HEK293 (cell line): ENCODE results near the gene SFT2D3.

ENCODE experiments used
- CTCF ChIA-PET: fragments of 350-600 bp; formaldehyde crosslinking; extraction: SDS; loops from one replicate; lab custom pipeline; 2021; ENCODE audit warnings: antibody characterized with exemption; lab: Yijun Ruan, JAX
- POLR2A ChIA-PET: fragments of 300-600 bp; formaldehyde crosslinking; extraction: SDS; loops from one replicate; lab custom pipeline; 2020; ENCODE audit warnings: antibody characterized with exemption, inconsistent platforms; lab: Yijun Ruan, JAX
- H3K27ac ChIP-seq: fragments of 200-500 bp; sonication (Bioruptor generic); 2 replicates; pipeline ENCODE4 v1.5.1; 2014; ENCODE audit warnings: low read depth, low read length, control low read depth, inconsistent platforms; ENCODE audit errors: extremely low read depth
- H3K36me3 ChIP-seq, 2 experiments: fragments of 200-500 bp in 1 of 2; sonication (Bioruptor generic) in 1 of 2; 1 replicate in 1 of 2; 2 replicates in 1 of 2; pipeline ENCODE4 v1.5.1; 2014 to 2017; ENCODE audit warnings: inconsistent platforms in 2 of 2, low read length in 2 of 2; ENCODE audit not compliant: control insufficient read depth in 2 of 2, insufficient read depth in 1 of 2
- H3K4me1 ChIP-seq: fragments of 200-500 bp; sonication (Bioruptor generic); 2 replicates; pipeline ENCODE4 v1.5.1; 2014; ENCODE audit warnings: mild to moderate bottlenecking, low read length, inconsistent platforms; ENCODE audit not compliant: control insufficient read depth, insufficient read depth
- H3K4me3 ChIP-seq: 2 replicates; pipeline ENCODE4 v1.5.1; 2011; ENCODE audit warnings: low read depth, mild to moderate bottlenecking, control low read depth, low read length, moderate library complexity
- H3K9me3 ChIP-seq: fragments of 200-500 bp; sonication (Bioruptor generic); 2 replicates; pipeline ENCODE4 v1.5.1; 2014; ENCODE audit warnings: low read depth, low read length, inconsistent platforms; ENCODE audit not compliant: control insufficient read depth, insufficient read depth
- BCL11B ChIP-seq: fragments of 450-650 bp; formaldehyde crosslinking; IDR thresholded peaks from 2 replicates; pipeline ENCODE4 v1.5.1; 2016; ENCODE audit warnings: low read depth, missing biosample characterization, missing genetic modification characterization
- BCL6B ChIP-seq: fragments of 450-650 bp; formaldehyde crosslinking; IDR thresholded peaks from 2 replicates; pipeline ENCODE4 v1.5.1; 2017; ENCODE audit warnings: missing biosample characterization, missing genetic modification characterization
- INSM2 ChIP-seq: fragments of 450-650 bp; formaldehyde crosslinking; IDR thresholded peaks from 2 replicates; pipeline ENCODE4 v1.5.1; 2016; ENCODE audit warnings: missing biosample characterization, missing genetic modification characterization
- KLF9 ChIP-seq: fragments of 450-650 bp; formaldehyde crosslinking; IDR thresholded peaks from 2 replicates; pipeline ENCODE4 v1.5.1; 2016; ENCODE audit warnings: missing biosample characterization, missing genetic modification characterization, low read depth
- PBX3 ChIP-seq: sonication (generic); formaldehyde crosslinking; IDR thresholded peaks from 2 replicates; pipeline ENCODE4 v1.8.1; 2022; ENCODE audit warnings: mild to moderate bottlenecking, moderate library complexity, missing genetic modification reagents
- SP2 ChIP-seq: fragments of 450-650 bp; formaldehyde crosslinking; IDR thresholded peaks from 2 replicates; pipeline ENCODE4 v1.5.1; 2016; ENCODE audit warnings: missing biosample characterization, missing genetic modification characterization
- SP3 ChIP-seq: fragments of 450-650 bp; formaldehyde crosslinking; IDR thresholded peaks from 2 replicates; pipeline ENCODE4 v1.5.1; 2016; ENCODE audit warnings: missing biosample characterization, missing genetic modification characterization
- SP7 ChIP-seq: fragments of 450-650 bp; formaldehyde crosslinking; IDR thresholded peaks from 2 replicates; pipeline ENCODE4 v1.5.1; 2016; ENCODE audit warnings: missing biosample characterization, missing genetic modification characterization
- WT1 ChIP-seq: fragments of 450-650 bp; formaldehyde crosslinking; IDR thresholded peaks from 2 replicates; pipeline ENCODE4 v1.5.1; 2016; ENCODE audit warnings: missing biosample characterization, missing genetic modification characterization
- YY1 ChIP-seq: fragments of 450-650 bp; formaldehyde crosslinking; IDR thresholded peaks from 2 replicates; pipeline ENCODE4 v1.5.1; 2018; ENCODE audit warnings: missing biosample characterization, missing genetic modification characterization
- ZBTB11 ChIP-seq: fragments of 450-650 bp; formaldehyde crosslinking; conservative IDR thresholded peaks from 2 replicates; pipeline ENCODE4 v1.5.1; 2016; ENCODE audit warnings: low read depth, missing biosample characterization, missing genetic modification characterization
- ZBTB17 ChIP-seq: fragments of 450-650 bp; formaldehyde crosslinking; IDR thresholded peaks from 2 replicates; pipeline ENCODE4 v1.5.1; 2016; ENCODE audit warnings: missing biosample characterization, missing genetic modification characterization
- ZBTB20 ChIP-seq: fragments of 450-650 bp; formaldehyde crosslinking; IDR thresholded peaks from 2 replicates; pipeline ENCODE4 v1.5.1; 2016; ENCODE audit warnings: missing biosample characterization, missing genetic modification characterization
- ZEB2 ChIP-seq: fragments of 450-650 bp; formaldehyde crosslinking; IDR thresholded peaks from 2 replicates; pipeline ENCODE4 v1.5.1; 2016; ENCODE audit warnings: missing biosample characterization, missing genetic modification characterization
- ZFP37 ChIP-seq: fragments of 450-650 bp; formaldehyde crosslinking; IDR thresholded peaks from 2 replicates; pipeline ENCODE4 v1.5.1; 2016; ENCODE audit warnings: missing biosample characterization, missing genetic modification characterization
- ZNF114 ChIP-seq: fragments of 450-650 bp; formaldehyde crosslinking; IDR thresholded peaks from 2 replicates; pipeline ENCODE4 v1.5.0; 2017; ENCODE audit warnings: missing biosample characterization, missing genetic modification characterization
- ZNF121 ChIP-seq: fragments of 450-650 bp; formaldehyde crosslinking; IDR thresholded peaks from 2 replicates; pipeline ENCODE4 v1.5.1; 2016; ENCODE audit warnings: missing biosample characterization, missing genetic modification characterization
- ZNF19 ChIP-seq: fragments of 450-650 bp; formaldehyde crosslinking; IDR thresholded peaks from 2 replicates; pipeline ENCODE4; 2016; ENCODE audit warnings: missing biosample characterization, missing genetic modification characterization, low read depth
- ZNF2 ChIP-seq: fragments of 450-650 bp; formaldehyde crosslinking; IDR thresholded peaks from 2 replicates; pipeline ENCODE4 v1.5.1; 2016; ENCODE audit warnings: missing biosample characterization, missing genetic modification characterization
- ZNF394 ChIP-seq: fragments of 450-650 bp; formaldehyde crosslinking; IDR thresholded peaks from 2 replicates; pipeline ENCODE4 v1.5.1; 2016; ENCODE audit warnings: missing biosample characterization, missing genetic modification characterization, mild to moderate bottlenecking, moderate library complexity, borderline replicate concordance
- ZNF398 ChIP-seq: fragments of 450-650 bp; formaldehyde crosslinking; IDR thresholded peaks from 2 replicates; pipeline ENCODE4 v1.5.1; 2017; ENCODE audit warnings: missing biosample characterization, missing genetic modification characterization
- ZNF426 ChIP-seq: fragments of 450-650 bp; formaldehyde crosslinking; IDR thresholded peaks from 2 replicates; pipeline ENCODE4 v1.5.1; 2017; ENCODE audit warnings: missing biosample characterization, missing genetic modification characterization, mild to moderate bottlenecking, inconsistent platforms, moderate library complexity
- ZNF501 ChIP-seq: fragments of 450-650 bp; formaldehyde crosslinking; IDR thresholded peaks from 2 replicates; pipeline ENCODE4 v1.5.1; 2016; ENCODE audit warnings: missing biosample characterization, missing genetic modification characterization
- ZNF548 ChIP-seq: fragments of 450-650 bp; formaldehyde crosslinking; IDR thresholded peaks from 2 replicates; pipeline ENCODE4 v1.5.1; 2016; ENCODE audit warnings: missing biosample characterization, missing genetic modification characterization
- ZNF558 ChIP-seq: fragments of 450-650 bp; formaldehyde crosslinking; IDR thresholded peaks from 2 replicates; pipeline ENCODE4 v1.5.1; 2016; ENCODE audit warnings: missing biosample characterization, missing genetic modification characterization
- ZNF600 ChIP-seq: fragments of 450-650 bp; formaldehyde crosslinking; IDR thresholded peaks from 2 replicates; pipeline ENCODE4 v1.5.1; 2016; ENCODE audit warnings: missing biosample characterization, missing genetic modification characterization
- ZNF629 ChIP-seq: fragments of 450-650 bp; formaldehyde crosslinking; IDR thresholded peaks from 2 replicates; pipeline ENCODE4 v1.5.1; 2017; ENCODE audit warnings: missing biosample characterization, missing genetic modification characterization
- ZNF707 ChIP-seq: fragments of 450-650 bp; formaldehyde crosslinking; IDR thresholded peaks from 2 replicates; pipeline ENCODE4 v1.5.1; 2016; ENCODE audit warnings: missing biosample characterization, missing genetic modification characterization
- ZNF76 ChIP-seq: fragments of 450-650 bp; formaldehyde crosslinking; IDR thresholded peaks from 2 replicates; pipeline ENCODE4; 2016; ENCODE audit warnings: low read depth, missing biosample characterization, missing genetic modification characterization, borderline replicate concordance
- ZNF777 ChIP-seq: fragments of 450-650 bp; formaldehyde crosslinking; IDR thresholded peaks from 2 replicates; pipeline ENCODE4 v1.5.1; 2017; ENCODE audit warnings: missing biosample characterization, missing genetic modification characterization, borderline replicate concordance

SFT2D3 gene

GRCh38 chr2:127701193-127701650 lies at the start of gene SFT2D3:
Gene SFT2D3 (plus strand): TSS chr2:127701497. CDS start chr2:127701529, 32 bp downstream.
- H3K27ac ChIP-seq: peak within 1 kb of the TSS; percentile 95
- ChIA-PET CTCF (interaction anchor here (0.6 kb wide), 1 partner anchor 47 kb away, joined by 3 read pairs; no protein-coding TSS in a partner anchor), POLR2A (interaction anchor here (1.0 to 1.9 kb wide), 3 partner anchors 26 to 175 kb away, joined by 4 to 12 read pairs (median 6); partner anchors contain the start of genes IWS1 and LIMS2)
- no peaks in the 10 kb centered on the region for H3K9me3 ChIP-seq
- peak within 1 kb of the TSS; percentile 60 for H3K4me3 ChIP-seq
- H3K36me3 ChIP-seq: peaks cover 8 to 23% of the 10 kb centered on the region in 2 experiments
- no peaks in the 10 kb centered on the region; the same call in 1 of the 2 replicates for H3K4me1 ChIP-seq
- TF ChIP-seq WT1 (tag by site-specific recombination) (0 out of 2 replicates have a peak, but pooled peaks have one; percentile 28), ZNF394 (tag by site-specific recombination) (peak; percentile 95), PBX3 (CRISPR knock-in tag) (0 out of 2 replicates have a peak, but pooled peaks have one; percentile 27), ZNF2 (tag by site-specific recombination) (0 out of 2 replicates have a peak, but pooled peaks have one; percentile 47), ZNF398 (tag by site-specific recombination) (no peak), BCL11B (0 out of 2 replicates have a peak, but pooled peaks have one; percentile 30), ZNF600 (peak; percentile 72), ZNF19 (no peak), ZNF548 (tag by site-specific recombination) (no peak), ZNF114 (tag by site-specific recombination) (no peak), KLF9 (peak; percentile 34; the same call in 1 of the 2 replicates), BCL6B (tag by site-specific recombination) (no peak), ZNF707 (no peak), SP3 (tag by site-specific recombination) (peak; percentile 36; the same call in 1 of the 2 replicates), INSM2 (no peak), ZEB2 (tag by site-specific recombination) (peak; percentile 64), ZBTB17 (tag by site-specific recombination) (peak; percentile 43; the same call in 1 of the 2 replicates), ZBTB20 (tag by site-specific recombination) (peak; percentile 61; the same call in 1 of the 2 replicates), ZNF558 (tag by site-specific recombination) (no peak), SP7 (peak; percentile 21; the same call in 1 of the 2 replicates), ZFP37 (0 out of 2 replicates have a peak, but pooled peaks have one; percentile 40), ZNF777 (tag by site-specific recombination) (no peak), ZNF629 (peak; percentile 16; the same call in 1 of the 2 replicates), ZNF501 (tag by site-specific recombination) (peak; percentile 86), SP2 (tag by site-specific recombination) (peak; percentile 77), YY1 (peak; percentile 69), ZBTB11 (tag by site-specific recombination) (peak; percentile 94), ZNF76 (tag by site-specific recombination) (peak; percentile 37; the same call in 1 of the 2 replicates), ZNF121 (tag by site-specific recombination) (no peak), ZNF426 (tag by site-specific recombination) (no peak)
